NCI-H128 (cell line): ENCODE measurements around the gene CFAP52.
"Not testable (repeated sequence)": the region's sequence is repeated elsewhere in the genome, so short reads cannot be mapped to it uniquely, and the experiment has no call there.

ENCODE experiments used
- DNase-seq: peaks from one replicate; lab custom pipeline; 2025; ENCODE audit not compliant: unreplicated experiment; lab: John Stamatoyannopoulos, UW

Gene CFAP52

DNA sequence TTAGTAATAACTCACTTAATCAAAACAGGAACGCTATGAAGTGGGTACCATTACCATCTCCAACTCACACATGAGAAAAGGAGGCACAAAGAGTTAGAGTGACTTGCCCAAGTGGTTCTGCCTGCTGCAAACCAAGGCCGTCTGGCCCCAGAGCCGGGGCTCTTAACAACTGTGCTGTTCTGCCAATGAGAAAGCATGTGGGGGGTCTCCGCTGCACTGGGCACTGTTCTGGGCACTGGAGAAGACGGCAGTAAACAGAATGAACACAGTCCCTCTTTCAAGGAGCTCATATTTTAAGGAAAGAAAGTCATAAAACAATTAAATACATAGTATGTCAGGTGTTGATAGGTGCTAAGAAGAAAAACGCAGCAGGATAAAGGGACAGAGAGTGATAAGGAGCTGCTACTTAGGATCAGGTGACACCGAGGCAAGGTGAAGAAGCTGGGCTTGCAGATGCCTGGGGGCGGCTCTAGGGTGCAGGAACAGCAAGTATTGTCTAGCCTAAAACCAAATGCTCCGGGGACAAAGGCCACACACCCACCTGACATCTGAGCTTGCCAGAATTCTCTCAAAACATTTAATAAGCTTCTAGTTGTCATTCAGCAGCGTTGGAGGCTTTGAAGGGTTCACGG is 7.4 kb upstream of the CFAP52 start:
- DNase-seq: no peak

- DNase-seq: no peak
Measured at GRCh38 chr17:9571201-9571600, 5.2 kb upstream of the CFAP52 start.

GRCh38 chr17:9575381-9576101 is 901 bp upstream of the CFAP52 start, which contains the start of gene STX8:
STX8 (minus strand) TSS chr17:9575820; CDS start chr17:9575808, 12 bp downstream.
- peak; percentile 6 for DNase-seq

- DNase-seq: no peak
Measured at GRCh38 chr17:9577373-9577709, 899 bp downstream of the CFAP52 start.

GRCh38 chr17:9587969-9588656 is 11.7 kb downstream of the CFAP52 start:
- DNase-seq: no peak

- no peak for DNase-seq
Measured at GRCh38 chr17:9594065-9594464, 17.6 kb downstream of the CFAP52 start.

GRCh38 chr17:9597638-9598037 is 21.2 kb downstream of the CFAP52 start:
- DNase-seq: not testable (repeated sequence)

- no peak for DNase-seq
Measured at GRCh38 chr17:9598661-9599060, 22.2 kb downstream of the CFAP52 start.

- not testable (repeated sequence) for DNase-seq
Measured at GRCh38 chr17:9604583-9604982, 28.1 kb downstream of the CFAP52 start.

DNA sequence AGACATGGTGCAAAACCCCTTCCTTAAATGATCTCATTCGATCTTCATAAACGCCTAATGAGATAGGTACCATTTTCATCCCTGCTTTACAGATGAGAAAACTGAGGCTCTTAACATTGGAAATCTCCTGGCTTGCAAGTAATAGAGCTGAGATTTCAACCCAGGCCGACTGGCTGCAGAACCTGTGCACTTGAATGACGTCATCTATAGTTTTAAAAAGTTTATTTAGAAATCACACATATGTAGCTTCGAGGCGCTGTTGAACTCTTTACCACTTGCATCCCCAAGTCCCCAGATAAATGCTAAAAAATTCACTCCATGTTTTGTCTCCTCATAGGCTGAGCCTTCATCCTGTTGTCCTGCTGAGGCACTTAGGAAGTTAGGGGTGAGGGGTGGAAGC is 30.0 kb downstream of the CFAP52 start:
- no peak for DNase-seq

GRCh38 chr17:9607058-9607457 is 30.6 kb downstream of the CFAP52 start:
- DNase-seq: not testable (repeated sequence)

GRCh38 chr17:9611557-9611956 is 35.1 kb downstream of the CFAP52 start:
- no peak for DNase-seq

GRCh38 chr17:9612006-9612405 is 35.6 kb downstream of the CFAP52 start:
- DNase-seq: no peak

DNA sequence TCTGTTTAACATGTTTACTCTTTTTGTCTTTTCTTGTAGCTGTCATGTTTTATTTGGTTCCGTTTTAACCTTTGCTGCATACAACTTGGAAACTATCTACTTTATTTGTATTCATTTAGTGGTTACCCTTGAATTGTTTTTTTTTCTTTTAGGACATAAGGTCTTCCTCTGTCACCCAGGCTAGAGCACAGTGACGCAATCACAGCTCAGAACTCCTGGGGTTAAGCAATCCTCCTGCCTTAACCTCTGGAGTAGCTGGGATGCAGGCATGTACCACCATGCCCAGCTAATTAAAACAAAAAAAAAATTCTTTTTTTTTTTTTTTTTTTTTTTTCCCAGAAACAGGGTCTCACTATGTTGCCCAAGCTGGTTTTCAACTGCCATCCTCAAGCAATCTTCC is 39.0 kb downstream of the CFAP52 start:
- DNase-seq: no peak

GRCh38 chr17:9622961-9623360 is 46.5 kb downstream of the CFAP52 start:
- DNase-seq: no peak

DNA sequence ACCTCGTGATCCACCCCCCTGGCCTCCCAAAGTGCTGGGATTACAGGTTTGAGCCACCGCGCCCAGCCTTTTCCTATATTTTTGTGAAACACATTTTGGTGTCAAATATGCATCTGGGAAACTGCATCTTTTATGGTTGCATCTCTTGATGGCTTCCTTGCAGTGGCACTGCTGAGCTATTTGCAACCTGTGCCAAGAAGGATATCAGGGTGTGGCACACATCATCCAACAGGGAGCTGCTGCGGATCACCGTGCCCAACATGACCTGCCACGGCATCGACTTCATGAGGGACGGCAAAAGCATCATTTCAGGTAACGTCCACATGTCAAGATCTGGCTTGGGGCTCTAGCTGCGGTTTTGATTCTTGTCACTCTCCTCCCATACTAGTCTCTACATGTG is 52.1 kb downstream of the CFAP52 start:
- no peak for DNase-seq

GRCh38 chr17:9632741-9633140 is 56.3 kb downstream of the CFAP52 start:
- DNase-seq: no peak

DNA sequence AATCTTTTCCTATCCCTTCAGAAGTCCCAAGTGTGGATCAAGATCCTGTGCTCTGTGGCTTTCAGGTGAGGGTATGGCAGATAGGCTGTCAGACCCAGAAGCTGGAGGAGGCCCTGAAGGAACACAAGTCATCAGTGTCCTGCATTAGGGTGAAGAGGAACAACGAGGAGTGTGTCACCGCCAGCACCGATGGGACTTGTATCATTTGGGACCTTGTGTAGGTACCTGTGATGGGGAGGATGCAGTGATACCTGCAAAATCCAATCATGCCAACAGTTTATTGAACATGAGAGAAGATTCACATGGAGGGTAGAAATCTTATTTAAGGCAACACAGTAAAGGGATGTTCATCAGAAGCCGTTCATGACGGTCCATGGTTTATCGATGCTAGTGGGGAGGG is 58.9 kb downstream of the CFAP52 start:
- DNase-seq: no peak

DNA sequence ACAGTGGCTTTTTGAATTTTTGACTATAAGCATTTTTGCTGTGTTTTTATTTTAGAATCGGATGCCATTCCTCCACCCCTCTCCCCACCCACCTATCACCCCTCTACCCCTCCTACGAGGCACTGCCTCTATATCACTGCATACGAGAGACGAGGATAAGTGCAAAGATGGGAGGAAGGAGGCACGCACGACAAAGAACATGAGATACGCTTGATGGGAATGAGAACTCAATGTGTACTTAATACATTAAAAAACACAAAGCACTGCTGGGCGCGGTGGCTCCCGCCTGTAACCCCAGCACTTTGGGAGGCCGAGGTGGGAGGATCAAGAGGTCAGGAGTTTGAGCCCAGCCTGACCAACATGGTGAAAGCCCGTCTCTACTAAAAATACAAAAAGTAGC is 60.1 kb downstream of the CFAP52 start:
- DNase-seq: no peak

DNA sequence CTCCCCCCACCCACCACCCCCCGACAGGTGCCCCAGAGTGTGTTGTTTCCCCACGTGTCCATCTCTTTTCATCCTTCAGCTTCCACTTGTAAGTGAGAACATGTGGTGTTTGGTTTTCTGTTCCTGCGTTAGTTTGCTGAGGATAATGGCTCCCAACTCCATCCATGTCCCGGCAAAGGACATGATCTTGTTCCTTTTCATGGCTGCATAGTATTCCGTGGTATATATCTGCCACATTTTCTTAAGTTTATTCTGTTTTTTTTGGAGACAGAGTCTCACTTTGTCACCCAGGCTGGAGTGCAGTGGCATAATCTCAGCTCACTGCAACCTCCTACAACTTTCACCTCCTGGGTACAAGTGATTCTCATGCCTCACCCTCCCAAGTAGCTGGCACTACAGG is 63.9 kb downstream of the CFAP52 start:
- not testable (repeated sequence) for DNase-seq

DNA sequence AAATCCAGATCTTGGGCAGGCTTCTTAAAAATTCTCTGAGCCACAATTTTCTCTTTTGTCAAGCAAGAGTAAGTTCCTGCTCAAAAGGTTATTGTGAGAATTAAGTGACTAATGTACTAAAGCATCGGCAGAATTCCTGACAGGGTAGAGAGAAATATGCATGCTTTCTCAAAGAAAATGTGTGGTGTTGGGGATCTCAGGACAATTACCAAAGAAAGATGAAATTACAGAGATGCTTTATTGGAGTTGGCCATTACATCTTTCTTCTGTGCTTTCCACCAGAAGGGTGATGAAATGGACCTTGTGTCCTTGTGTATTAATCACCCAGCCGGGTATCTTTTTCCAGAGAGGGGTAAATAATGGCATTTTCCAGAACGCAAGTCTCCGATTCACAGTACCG is 67.2 kb downstream of the CFAP52 start:
- DNase-seq: no peak
